Activated CD8-positive, alpha-beta memory T cell treated with anti-CD3 and anti-CD28 coated beads for 1 hour (primary cell): ENCODE results near the gene KCND2.

Experiments used
- DNase-seq, 2 donors: peaks; one replicate each; pipeline ENCODE4 v3.0.0-alpha.2; 2020; ENCODE audit warnings: low read depth in 1 of 2; ENCODE audit errors: extremely low read depth in 1 of 2

Gene KCND2

DNA sequence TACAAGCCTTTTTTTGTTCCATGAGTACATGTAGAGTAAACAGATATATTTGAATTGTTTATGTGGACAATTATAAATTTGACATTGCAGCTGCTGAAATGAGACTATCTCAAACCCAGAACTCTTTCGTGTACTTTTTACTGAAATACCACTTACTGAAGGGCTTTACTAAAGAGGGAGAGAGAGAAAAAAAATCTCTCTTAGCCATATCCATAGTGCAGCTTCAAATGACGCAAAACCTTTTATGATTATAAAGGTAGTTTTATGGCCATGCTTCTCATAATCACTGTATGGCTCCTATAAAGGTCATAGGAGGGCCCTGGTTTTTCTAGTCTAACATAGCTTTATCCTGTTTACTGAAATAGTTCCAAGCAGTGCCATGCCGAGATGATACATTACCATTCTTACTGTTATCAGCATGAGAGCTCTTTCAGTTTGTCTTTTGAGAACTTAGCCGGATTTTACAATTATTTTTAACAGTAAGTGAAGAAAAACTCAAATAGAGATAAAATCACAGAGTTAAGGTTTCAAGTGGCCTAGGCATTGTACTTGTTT is 35.1 kb downstream of the KCND2 start:
- DNase-seq, result no peak

DNA sequence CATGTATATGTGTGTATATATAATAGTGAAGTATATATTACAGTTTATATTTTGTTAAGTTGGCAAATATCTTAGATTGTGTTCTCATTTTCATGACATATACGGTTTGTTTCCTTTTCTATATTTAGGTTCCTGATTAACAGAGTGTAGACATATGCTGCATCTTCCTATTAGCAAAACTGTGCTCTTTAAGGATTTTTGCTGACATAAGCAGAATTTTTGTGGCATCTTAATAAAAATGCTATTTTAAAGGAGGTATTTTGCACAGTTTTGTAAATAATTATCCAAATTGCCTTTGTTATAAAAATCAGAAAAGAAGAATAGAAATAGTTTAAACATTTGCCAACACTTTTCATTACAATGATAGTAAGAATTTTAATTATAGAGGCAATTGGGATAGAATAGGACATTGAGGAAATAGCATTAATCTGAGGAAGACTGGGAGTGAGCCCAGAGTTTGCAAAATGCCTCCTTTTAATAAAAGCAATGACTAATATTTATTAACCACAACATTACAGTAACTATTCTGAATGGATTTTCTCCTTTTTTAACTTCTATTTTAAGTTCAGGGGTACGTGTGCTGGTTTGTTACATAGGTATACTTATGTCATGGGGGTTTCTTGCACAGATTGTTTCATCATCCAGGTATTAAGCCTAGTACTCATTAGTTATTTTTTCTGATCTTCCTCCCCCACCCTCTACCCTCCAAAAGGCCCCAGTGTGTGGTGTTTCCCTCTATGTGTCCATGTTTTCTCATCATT is 38.2 kb downstream of the KCND2 start:
- DNase-seq, result no peak

DNA sequence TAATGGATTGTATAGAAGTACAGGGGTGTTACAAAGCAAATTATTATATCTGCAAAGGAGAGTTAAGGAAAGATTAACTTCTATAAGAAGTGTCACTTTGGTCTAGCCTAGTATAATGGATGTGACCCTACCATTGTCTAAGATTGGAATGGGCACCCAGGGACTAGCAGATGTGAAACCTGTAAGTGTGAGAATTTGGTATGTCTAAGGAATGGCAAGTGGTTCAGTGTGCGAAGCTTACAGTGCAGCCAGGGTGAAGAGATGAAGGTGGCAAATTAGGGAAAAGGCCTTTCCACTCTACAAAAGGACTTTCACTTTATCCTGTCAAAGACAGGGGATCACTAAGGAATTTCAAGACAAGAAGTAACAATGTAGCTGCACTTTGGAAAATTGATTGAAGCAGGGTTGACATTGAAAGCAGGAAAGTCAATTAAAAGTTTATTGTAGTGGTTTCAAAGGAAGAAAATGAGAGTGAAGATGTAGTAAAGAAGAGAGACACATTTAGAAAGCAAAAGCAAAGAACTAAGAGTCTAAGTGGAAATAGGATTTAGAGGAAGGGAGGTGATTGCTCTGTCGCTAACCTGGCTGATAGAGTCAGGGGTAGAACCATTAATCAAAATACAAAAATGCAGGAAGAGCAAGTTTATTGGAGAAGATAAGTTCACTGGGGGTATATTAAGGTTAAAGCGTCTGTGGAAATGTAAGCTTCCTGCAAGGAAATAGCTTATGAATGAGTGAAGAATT is 47.4 kb downstream of the KCND2 start:
- no peak for DNase-seq

DNA sequence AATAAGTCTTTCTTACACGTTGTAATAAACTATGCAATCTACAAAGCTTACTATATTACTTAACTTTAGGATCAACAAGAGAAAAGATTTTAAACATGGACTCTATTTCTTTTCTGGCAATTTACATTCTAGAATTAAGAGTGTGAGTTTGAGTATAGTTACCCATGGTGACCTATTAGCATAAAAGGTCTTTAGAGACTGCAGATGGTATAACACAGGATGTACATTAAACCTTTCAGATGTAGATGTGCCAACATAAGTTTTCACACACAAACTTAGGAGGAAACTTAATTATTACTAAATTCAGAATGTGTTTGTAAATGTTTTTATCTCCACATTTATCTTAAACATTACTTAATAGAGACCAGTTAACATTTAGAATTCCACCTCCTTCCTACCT is 54.1 kb downstream of the KCND2 start:
- DNase-seq, result no peak

DNA sequence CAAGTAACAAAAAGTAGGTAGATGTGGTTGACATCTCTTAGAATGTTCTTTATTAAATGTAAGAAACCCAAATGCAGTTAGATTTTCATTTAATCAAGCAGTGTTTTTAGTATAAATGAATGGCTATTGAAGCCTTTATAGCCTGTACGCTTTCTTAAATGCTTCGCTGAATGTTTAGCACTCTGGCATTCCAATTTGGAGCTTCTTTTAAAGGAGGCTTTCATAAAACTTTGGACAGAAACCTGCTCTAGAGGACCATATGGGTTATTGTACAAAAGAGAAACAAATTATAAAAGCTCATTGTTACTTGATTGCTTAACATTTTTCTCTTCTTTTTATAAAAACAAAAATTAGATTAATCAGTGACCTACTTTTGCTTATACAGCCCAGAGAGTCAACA is 59.5 kb downstream of the KCND2 start:
- DNase-seq, result no peak

DNA sequence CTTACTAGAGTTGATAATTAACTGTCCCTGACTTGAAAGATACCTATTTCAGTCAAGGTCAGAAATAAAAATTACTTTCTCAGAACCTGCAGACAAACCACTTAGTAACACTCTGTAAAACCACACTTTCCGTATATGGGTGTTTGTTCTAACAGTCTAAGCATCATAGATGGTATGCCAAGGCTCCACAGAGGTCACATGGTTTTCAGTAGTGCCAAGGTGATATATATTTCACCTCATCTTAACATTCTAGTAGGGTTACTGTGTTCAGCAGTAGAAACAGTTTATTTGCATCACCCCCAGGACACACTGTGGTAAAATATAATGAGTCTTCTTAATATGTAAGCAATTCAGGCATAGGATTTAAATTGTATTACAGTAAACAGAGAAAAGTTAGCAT is 61.5 kb downstream of the KCND2 start:
- no peak for DNase-seq

DNA sequence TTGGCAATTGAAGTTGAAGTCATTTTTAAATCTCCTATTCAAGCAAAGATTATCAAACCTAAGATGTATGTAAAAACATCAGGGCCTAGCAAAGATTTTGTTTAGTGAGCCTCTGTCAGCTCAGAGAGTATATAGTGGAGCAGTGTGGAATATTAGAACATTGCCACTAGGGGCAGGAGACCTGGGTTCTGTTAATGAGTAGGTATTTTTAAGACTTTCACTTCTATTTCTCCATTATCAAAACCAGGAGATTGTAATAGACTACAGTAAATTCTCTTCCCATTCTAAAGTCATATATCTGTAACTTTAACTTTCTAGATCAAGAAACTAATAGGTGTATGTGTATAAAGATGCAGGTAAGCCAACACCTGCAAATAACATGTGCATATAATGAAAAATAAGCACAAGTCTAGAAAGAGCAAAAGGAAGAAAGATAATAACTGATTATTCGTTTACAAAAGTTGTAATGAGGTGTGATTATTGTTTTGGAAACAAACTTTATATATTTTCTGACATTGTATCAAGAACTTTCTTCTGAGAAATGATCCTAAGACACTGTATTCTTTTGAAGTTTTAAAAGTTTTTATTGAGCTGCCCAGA is 64.4 kb downstream of the KCND2 start:
- no peak for DNase-seq

DNA sequence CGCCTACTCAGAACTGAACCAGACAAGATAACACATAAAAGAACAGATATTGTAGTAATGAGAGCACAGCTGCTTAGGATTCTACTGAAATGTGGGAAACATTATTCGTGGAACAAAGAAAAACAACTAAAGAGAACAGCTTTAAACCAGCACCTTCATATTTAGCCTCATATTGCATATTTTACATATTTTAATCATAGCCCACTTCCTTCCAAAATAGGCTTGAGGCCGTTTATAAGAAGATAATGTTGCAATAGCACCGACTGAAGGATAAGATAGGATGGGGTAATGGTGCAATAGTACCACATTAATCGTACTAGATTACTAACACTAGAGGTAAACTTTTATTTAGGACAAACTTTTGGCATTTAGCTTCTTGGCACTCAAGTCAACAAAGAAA is 71.3 kb downstream of the KCND2 start:
- DNase-seq, result no peak

DNA sequence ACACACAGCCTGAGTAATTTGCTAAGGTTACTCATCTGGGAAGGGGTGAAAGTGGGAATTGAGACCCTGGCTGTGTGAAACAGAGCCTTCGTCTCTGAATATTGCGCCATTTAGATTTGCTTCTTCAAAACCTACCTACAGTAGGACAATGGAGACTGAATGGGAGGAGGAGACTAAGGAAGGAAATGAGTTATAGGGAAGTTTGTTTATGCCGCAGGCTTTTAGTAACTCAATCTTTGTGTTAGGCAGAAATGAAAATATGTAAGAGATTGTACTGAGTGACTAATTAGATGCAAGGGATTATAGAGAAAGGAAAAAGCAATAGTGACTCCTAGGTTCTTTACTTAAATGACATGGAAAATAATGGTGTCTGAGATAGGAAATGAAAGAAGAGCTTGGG is 80.2 kb downstream of the KCND2 start:
- DNase-seq, result no peak

DNA sequence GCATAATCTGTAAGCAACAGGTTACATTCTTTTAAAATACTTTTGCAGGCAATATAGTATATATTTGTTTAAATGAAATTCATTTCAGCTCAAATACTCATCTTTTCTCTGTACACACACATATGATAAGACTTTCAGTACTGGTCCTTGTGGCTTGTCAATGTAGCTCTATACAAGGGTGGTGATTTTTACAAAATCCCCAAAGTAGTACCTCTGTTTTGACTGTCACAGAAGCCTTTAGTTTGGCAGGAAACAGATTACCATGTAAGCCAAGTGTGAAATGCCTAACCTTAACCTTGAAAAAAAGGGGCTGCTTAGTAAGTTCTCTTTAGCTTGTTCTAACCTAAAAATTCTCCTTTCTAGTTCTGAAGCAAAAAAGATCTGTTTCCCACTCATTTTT is 87.9 kb downstream of the KCND2 start:
- DNase-seq, result no peak

DNA sequence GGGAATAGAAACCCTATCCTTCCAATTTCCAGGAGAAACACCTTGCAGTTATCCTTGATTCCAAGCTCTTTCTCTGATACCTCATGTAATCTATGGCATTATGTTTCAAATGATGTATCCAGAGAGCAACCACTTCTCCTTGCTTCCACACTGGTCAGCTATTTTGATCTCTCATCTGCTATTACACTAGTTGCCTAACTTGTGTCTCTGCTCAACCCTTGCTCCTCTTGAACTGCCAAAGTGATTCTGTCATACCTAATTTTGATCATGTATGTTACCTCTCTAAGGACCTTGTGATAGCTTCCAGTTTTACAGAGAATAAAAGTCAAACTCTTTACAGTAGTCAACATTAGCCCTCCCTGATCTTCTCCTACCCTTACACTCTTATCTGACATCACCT is 90.4 kb downstream of the KCND2 start:
- no peak for DNase-seq

DNA sequence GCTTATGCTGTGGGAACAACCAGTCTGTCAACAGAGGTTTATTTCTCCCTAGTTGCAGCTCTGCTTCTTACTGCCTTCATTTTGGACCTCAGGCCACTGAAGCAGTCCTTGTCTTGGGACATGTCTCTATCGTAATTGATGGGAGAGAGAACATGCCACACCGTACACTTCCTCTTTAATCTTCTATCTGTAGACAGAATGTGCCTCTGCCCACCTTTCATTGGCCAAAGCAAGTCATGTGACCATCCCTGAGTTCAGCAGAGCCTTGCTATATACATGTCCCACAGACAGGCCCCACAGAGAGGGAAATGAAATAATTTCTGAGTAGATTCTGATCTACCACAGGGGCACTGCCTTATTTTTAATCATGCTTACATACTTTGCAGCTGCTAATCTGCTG is 98.0 kb downstream of the KCND2 start:
- no peak for DNase-seq

DNA sequence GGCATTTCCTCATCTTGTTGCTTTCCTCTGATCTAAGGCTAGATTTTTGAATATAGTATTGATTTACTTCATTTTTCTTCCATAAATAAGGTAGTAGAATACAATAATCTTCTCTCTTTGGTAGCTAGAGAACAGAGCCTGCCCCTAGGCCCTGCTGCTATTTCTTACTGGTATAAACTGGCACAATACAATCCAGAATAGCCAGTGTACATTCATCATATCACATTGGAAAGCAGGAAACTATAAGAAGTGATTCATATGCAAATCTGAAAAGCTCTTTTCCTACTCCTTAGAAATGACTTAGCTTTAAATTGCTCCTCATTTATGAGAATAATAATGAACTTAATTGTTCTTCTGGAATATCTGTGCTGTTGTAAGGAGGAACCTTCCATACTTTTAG is 100.2 kb downstream of the KCND2 start:
- no peak for DNase-seq

DNA sequence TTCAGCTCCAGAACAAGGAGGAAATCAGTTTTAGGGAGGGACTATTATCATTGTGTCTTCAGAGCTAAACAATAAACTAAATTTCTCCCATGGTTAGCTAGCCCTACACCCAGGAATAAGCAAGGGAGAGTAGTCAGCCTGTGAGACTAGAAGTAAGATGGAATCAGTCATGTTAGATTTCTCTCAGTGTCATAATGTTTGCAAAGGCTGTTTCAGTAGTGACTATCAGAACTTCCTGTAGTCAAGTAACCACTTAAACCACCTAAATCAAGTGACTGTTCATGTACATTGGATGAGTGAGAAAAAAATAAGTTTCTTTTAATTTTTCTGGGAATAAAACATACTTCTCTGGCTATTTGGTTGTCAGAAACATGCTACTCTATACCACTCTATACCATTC is 121.6 kb downstream of the KCND2 start:
- no peak for DNase-seq

DNA sequence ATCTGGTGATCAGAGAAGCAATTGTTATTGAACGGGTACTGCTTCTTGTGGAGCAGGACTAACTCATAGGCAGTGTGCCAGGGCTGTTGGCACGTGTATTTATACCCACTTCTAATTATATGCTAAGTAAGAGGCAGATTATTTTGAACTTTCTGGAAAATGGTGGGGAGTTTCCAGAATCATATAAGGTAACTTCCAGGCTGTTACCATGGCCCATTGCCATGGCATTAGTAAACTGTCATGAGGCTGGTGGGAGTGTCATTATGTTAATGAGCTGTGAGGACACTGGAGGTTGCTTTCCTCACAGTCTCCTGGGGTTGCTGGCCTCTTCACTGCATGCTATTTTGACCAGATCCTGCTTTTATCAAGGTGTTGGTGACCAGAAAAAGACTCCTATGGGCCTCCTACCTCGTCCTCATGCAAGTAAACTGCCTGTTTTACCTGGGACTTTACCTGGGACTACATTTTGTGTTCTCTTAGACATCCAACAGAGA is 122.6 kb downstream of the KCND2 start:
- DNase-seq, result no peak

DNA sequence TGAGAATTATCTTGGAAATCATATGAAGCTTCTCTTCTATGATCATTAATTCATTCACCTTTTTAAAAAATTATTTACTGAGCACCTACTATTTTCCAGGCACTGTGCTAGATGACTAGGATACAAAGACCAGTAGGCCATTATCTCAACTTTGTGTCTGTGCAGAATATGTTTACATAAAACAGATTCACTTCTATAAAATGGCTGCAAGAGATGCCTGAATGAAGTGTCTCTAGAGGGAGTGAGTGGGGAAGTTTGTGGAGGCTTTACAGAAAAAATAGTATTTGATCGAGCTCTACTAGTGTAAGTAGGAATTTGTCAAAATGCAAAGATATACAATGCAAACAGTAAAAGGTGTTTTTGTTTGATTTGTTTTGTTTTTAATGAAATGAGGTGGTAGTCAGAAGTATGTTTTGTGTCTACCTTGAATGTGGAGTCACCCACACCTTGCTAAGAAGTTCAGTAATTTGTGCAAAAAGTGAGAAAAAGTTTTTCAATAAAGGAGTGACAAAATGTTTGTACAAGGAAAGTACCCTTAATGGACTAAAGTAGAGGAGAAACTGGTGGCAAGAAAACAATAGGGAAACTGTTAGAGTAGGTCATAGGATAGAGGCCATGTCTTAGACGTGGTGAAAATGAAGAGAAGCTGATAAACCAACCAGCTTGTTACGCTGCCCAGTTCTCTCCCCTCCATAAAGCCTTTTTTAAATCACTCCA is 125.5 kb downstream of the KCND2 start:
- no peak for DNase-seq

DNA sequence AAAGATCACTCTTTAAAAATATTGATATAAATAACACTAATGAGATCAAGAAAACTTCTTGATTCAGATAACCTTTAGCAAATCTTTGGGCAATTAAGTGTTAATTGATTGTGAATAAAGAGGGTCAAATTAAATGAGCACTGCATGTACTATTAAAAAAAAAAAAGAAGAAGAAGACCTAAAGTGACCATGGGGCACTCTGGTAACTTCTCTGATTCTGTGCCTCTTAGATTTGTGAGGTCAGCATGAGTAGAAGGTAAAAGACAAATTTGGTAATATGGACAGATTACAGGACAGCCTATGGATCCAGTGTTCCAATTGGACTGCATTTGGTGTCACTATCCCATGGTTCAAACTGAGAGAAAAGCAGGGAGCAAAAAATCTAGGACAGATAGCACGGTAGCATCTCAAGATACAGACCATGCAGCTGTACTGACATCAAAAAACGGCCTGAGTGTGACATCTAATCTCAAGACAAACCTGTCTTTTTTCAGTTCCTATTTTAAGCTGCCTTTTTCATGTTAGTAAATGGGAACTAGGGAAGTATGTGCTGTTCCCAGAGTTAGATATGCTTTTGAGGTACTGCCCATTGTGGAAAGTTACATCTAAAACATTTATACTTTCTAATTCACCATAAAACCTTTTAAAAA is 128.0 kb downstream of the KCND2 start:
- no peak for DNase-seq

DNA sequence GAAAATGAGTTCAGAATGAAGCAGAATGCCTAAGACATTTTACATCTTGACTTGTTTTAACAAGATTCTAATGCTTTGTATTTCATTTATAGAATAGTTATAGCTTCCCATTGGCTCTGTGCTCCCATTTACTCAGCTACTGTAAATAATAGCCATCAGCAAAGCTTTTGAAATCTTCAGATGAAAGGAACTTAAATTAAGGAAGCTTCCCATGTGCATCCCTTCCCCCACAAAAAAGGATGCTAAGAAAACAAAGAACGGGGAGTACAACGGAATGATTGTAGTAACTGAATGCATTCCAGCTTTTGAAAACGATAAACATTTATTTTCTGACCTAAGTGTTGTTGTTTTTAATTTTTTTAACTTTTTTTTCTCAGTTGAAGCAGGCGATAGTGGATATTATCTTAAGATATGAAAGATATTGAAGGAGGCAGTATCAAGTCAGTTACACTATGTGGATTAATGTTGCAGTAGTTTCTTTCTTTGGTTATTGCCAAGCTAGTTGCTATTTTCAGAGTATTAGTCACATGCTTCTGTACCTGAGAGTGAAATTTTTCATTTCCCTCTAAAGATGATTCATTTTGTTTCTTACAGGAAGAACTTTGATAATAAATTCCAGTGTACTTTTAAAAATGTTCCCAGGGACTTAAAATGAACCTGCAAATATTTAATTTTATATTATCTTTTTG is 129.2 kb downstream of the KCND2 start:
- no peak for DNase-seq

DNA sequence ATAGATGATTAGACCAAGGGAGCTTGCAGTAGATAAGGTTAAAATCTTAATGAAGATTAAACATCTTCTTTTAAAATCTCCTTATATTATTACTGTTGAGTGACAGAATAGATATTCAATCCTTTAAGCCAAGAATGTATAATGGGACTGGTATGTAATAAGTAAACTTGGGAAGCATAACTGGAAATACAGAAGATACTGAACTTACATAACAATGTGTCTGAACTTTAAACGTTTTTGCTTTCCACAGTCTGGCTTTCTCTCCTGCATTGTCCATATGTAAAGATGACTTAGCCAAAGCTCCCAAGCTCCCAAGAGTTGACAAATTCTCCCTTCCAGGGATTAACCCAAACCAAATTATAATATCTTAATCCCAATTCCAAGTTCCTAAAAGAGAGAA is 129.8 kb downstream of the KCND2 start:
- DNase-seq, result no peak

DNA sequence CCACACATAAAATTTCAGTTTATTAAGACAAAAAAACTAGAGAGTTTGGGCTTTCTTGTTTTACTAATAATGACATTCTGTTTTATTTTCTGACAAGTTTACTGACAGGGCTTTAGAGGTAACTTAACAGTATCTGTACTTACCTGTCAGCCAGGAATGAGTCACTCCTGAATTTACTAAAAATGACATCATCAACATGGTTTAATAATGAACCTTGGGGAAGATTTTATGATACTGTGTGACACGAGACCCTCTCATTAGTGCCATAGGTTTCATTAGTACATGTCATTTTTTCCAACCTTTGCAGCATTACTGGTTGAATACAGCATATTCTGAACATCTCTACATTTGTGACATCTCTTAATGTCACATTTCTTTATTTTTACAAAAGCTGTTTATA is 131.1 kb downstream of the KCND2 start:
- no peak for DNase-seq
